ENCODE measurements around the gene C6orf62. TPM values are rescaled to one million over a fixed set of nuclear protein-coding genes. Genes with fewer than 3 reads are reported as not detected.

Gene C6orf62
- total and polyA plus RNA-seq, 2 donors (not counting 3 experiments of a cell fraction or from before 2014, with no cell fraction given), result 36.5 to 129 TPM

DNA sequence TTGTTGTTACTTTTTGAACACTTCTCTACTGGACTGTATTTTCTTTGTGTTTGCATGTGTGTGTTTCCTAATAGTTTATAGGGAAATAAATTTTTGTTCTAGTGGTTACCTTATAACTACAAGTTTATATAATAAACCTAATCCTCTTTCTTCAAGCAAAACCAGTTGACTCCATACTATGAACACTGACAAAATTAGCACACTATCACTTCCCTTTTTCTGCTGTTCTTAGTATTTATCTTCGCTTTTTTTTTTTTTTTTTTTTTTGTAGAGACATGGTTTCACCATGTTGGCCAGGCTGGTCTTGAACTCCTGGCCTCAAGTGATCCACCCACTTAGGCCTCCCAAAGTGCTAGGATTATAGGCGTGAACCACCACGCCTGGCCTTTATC is 25.0 kb upstream of the C6orf62 start:
- DNase-seq (ENCODE audit: low read depth, low spot score), result no peak
- Histone ChIP-seq H3K9me1 (replicated peaks; ENCODE audit: control insufficient read depth, extremely low read depth, insufficient read depth, low read length) (no peaks in the 10 kb centered on the region), H3K9ac (replicated peaks; ENCODE audit: extremely low read depth, insufficient read depth, low read length) (peak overlapping the region; percentile 50), H3K27me3 (ENCODE audit: control insufficient read depth in 2 of 2, insufficient read depth in 2 of 2, low read length in 2 of 2) (peaks cover 0 to under 1% of the 10 kb centered on the region in 2 experiments), H3K36me3 (ENCODE audit: control insufficient read depth in 2 of 2, extremely low read depth in 1 of 2, insufficient read depth in 2 of 2, low read length in 2 of 2) (no peaks in the 10 kb centered on the region), H3K79me2 (ENCODE audit: control insufficient read depth, insufficient read depth, low read length) (no peaks in the 10 kb centered on the region), H2AFZ (ENCODE audit: low read depth, low read length) (peak overlapping the region; percentile 85), H3K4me2 (ENCODE audit: insufficient read depth, low read length) (peak overlapping the region; percentile 90), H3K4me3 (replicated peaks in 1 of 3; ENCODE audit: insufficient read depth in 1 of 3, low read depth in 1 of 3, low read length in 3 of 3) (no peak overlapping the region), H3K27ac (ENCODE audit: insufficient read depth, low read depth, low read length) (peak overlapping the region; percentile 90), H3K9me3 (replicated peaks; ENCODE audit: control insufficient read depth, insufficient read depth, low read length) (no peaks in the 10 kb centered on the region), H4K20me1 (replicated peaks; ENCODE audit: control insufficient read depth, extremely low read depth, insufficient read depth, low read length) (no peaks in the 10 kb centered on the region), H3K4me1 (ENCODE audit: control insufficient read depth, extremely low read depth, insufficient read depth, low read length) (peaks cover 16% of the 10 kb centered on the region)
- BruUV-seq (replicated peaks), result TSS peak; percentile 87
- FAIRE-seq, result no peak
- no peak for TF ChIP-seq MAX (IDR thresholded peaks at IDR 0.05; ENCODE audit: insufficient read depth, insufficient read length)
- no peak for TF ChIP-seq POLR2A (IDR thresholded peaks at IDR 0.05; ENCODE audit: low read depth, low read length)
- TF ChIP-seq MYC (IDR thresholded peaks at IDR 0.05; ENCODE audit: low read depth, low read length), result no peak
- TF ChIP-seq POLR2AphosphoS5 (IDR thresholded peaks at IDR 0.05; ENCODE audit: insufficient read depth, low read depth, low read length), result no peak
- TF ChIP-seq EZH2 (IDR thresholded peaks at IDR 0.05; ENCODE audit: borderline replicate concordance, low read depth, low read length, severe bottlenecking), result no peak
- no peak for TF ChIP-seq FOS (IDR thresholded peaks at IDR 0.05; ENCODE audit: borderline replicate concordance, insufficient read depth, low read length)
- TF ChIP-seq GATA2 (IDR thresholded peaks at IDR 0.05; ENCODE audit: insufficient read depth, insufficient read length, low read depth, low read length), result no peak
- intact Hi-C loops (cut with micrococcal nuclease), result loop anchor here (1.0 kb wide), 2 partner anchors 23 to 31 kb away; no protein-coding TSS in a partner anchor
- CTCF ChIA-PET, result interaction anchor here (1.1 to 2.6 kb wide), 3 partner anchors 22 to 430 kb away, joined by 3 to 14 read pairs (median 9); no protein-coding TSS in a partner anchor
- POLR2A ChIA-PET, result interaction anchor here (0.6 to 1.6 kb wide), 2 partner anchors 22 to 45 kb away, joined by 4 to 18 read pairs; no protein-coding TSS in a partner anchor
- dilution Hi-C loops (cut with MboI; ENCODE audit: extremely low pct_ligation_motif_present, low sequenced_read_pairs), result no loop called here
